Breast epithelium (tissue), 3 donors: Measurements from ENCODE around the gene JAKMIP2. TPM values are rescaled to one million over a fixed set of nuclear protein-coding genes. Genes with fewer than 3 reads are reported as not detected.

Experiments
- total RNA-seq, 3 donors: library from RNA; depleted of rRNA; stranded (reverse); fragments of >200 nt; gene quantifications; one replicate each; pipeline ENCODE4 v1.1.0, GENCODE V29; 2016

The JAKMIP2 gene
- total RNA-seq, 3 donors from 2014 or later, result under 0.01 to 0.73 (median 0.64) TPM

Other genes starting within 250 kb of the JAKMIP2 start
- gene SPINK1, start 48.9 kb upstream of the JAKMIP2 start, total RNA-seq, result 1 to 10 TPM in 1 of 3 donors, not detected in 2; 1.6 TPM
- gene SCGB3A2, start 96.0 kb upstream of the JAKMIP2 start, total RNA-seq, result not detected
- 1 to 10 TPM in 2 of 3 donors, not detected in 1; 5.2 to 9.4 TPM for gene C5orf46, start 123.8 kb upstream of the JAKMIP2 start, total RNA-seq